IPS DF 19.7 (cell line): ENCODE results near the gene SLC38A5.

Experiments used
- DNase-seq: peaks from one replicate; pipeline ENCODE4 v3.0.0-alpha.2; 2013; ENCODE audit warnings: low read depth, low spot score

The SLC38A5 gene

GRCh38 chrX:48491809-48492208, 21.7 kb upstream of the SLC38A5 start:
- DNase-seq = no peak

DNA sequence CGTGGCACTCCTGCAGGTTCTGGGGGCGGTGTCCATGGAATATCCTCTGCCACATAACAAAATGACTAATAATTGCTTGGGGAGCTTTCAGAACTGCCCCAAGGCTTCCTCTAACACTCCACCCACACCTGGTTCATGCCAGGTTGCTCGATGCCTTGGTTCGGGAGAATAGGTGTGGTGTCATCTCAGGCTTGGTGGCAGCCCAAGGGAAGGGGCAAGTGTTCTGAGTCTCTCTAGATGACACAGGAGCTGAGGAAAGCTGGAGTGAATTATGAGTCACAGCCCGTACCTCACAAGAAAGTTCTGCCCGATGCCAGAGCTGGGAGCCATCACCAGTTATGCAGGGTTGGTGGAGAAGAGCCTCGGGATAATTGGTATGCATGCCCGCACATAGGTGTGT, 20.6 kb upstream of the SLC38A5 start:
- no peak for DNase-seq

DNA sequence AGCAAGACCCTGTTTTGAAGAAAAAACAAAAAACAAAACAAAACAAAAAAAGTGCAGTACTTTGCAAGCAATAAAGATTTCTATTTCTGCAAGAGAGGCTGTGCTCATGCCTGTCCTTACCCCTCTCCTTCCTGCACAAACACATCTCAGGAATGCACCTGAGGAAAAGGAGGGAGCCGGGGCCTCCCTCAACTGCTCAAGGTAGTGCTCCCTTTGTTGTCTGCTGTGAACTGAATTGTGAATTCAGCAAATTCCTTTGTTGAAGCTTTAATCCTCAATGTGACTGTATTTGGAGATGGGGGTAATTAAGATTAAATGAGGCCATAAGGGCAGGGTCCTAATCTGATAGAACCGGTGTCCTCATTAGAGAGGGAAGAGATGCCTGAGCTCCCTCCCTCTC, 19.8 kb upstream of the SLC38A5 start:
- no peak for DNase-seq

DNA sequence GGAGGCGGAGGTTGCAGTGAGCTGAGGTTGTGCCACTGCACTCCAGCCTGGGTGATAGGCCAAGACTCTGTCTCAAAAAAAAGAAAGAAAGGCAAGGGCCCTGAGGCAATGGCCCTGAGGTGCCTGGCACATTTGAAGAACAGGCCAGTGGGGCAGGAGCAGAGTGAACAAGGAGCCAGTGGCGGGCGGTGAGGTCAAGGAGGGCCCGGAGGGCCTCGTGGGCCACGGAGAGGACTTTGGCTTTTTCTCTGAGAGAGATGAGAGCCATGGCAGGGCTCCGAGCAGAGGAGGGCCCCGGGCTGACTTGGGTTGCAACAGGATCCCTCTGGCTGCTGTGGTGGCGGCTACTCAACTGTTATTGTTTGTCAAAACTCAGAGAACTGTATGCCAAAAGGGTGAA, 19.2 kb upstream of the SLC38A5 start:
- no peak for DNase-seq

- DNase-seq = no peak
Observed at GRCh38 chrX:48488034-48488433, 18.0 kb upstream of the SLC38A5 start.

DNA sequence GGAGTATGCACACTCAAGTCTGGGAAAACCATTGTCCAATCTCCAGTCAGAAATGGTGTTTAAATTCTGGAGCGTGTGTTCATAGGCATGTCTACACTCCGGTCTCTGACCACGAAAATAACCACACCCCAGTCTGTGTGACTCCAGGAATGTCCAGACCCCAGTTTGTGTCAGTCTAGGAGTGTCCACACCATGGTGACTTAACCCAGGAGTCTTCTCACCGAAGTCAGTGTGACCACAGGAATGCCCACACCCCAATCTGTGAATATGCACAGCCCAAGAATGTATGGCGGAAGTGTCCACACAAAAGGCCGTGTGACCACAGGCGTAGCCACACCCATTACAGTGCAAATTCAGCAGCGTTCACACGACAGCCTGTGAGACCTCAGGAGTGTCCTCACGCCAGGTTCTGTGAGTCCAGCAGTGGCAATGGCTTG, 17.3 kb upstream of the SLC38A5 start:
- DNase-seq = no peak

DNA sequence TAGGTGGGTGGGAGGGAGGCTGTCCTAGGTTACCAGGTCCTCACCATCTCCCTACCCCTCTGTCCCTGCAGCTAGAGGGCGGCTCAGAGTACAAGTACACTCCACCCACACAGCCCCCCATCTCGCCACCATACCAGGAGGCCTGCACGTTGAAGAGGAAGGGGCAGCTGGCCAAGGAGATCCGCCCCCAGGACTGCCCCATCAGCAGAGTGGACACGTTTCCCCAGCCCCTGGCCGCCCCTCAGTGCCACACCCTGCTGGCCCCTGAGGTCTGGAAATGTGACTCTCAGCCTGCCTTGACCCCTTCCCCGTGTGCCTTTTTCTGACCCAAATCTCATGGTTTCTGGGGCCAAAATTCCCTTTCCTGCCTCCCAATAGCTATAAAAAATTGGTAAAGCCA, 12.5 kb upstream of the SLC38A5 start:
- no peak for DNase-seq

- no peak for DNase-seq
Observed at GRCh38 chrX:48480583-48480982, 10.5 kb upstream of the SLC38A5 start.

GRCh38 chrX:48480142-48480541, 10.1 kb upstream of the SLC38A5 start:
- DNase-seq = no peak

- no peak for DNase-seq
Observed at GRCh38 chrX:48478806-48479205, 8.7 kb upstream of the SLC38A5 start.

GRCh38 chrX:48477960-48478755, 8.1 kb upstream of the SLC38A5 start:
- no peak for DNase-seq

DNA sequence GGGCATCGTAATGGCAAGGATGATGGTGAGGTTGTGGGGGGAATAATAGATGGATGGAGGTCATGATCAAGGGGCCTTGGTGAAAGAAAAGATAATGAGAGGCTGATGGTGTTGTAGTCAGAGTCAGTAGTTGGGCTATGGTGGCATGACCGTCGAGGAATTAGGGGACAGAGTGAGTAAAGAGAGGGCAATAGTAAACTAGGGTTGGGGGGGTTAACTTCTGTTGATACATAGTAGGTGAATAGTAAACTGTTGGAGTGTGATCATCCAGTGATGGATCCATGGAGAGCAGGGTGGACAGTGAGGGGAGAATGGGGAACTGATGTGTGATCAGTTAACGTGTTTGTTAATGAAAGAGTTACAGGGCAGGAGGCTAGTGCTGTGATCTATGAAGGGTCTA, 6.9 kb upstream of the SLC38A5 start:
- DNase-seq = no peak

GRCh38 chrX:48475774-48476577, 5.9 kb upstream of the SLC38A5 start, which contains the start of gene FTSJ1:
FTSJ1 (plus strand) TSS chrX:48476199; CDS start chrX:48478048, 1,849 bp downstream.
- peak; percentile 40 for DNase-seq

DNA sequence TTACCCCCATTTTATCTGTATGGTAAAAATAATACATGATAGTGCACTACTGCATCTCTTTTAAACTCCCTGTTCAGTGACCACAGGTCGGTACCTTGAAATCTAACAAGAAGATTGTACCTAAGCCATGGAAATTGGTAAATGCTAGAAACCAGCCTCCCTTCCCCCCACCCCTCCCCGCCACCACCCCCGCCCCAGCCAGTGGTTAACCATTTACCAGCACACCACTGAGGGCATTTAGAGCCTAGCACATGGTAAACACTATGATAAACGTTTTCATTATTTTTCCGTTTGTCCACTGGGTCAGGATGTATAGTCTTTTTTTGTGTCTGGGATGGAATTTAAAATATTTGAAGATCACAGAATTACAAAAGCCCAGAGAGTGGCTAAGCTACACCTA, 5.2 kb upstream of the SLC38A5 start:
- DNase-seq = no peak

GRCh38 chrX:48474581-48474980, 4.5 kb upstream of the SLC38A5 start:
- no peak for DNase-seq

DNA sequence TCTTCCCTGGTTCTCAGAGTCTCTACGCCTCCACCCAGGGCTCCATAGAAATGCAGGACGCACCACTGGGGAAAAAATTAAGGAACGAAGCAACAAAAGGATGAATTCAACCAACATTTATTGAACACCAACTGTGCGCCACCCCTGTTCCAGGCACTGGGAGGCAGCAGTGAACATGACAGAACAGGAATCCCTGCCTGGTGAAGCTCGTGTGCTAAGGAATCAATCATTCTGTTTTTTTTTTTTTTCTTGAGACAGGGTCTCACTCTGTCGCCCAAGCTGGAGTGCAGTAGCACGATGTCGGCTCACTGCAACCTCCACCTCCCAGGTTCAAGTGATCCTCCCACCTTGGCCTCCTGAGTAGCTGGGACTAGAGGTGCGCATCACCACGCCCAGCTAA, 4.1 kb upstream of the SLC38A5 start:
- no peak for DNase-seq

DNA sequence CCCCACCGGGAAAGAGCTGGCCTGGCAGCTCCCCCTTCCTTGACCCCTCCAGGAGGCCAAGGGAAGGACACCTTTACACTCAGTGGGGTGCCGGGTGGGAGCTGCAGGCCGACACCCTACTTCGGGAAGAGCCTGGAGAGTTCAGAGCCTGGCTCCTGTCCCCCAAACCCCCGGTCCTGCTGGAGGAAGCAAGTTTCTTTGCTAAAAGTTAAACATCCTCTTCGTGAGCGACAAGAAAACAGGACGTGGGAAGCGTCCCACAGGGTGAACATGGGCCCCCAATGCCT, 3.6 kb upstream of the SLC38A5 start:
- DNase-seq = no peak

- no peak for DNase-seq
Observed at GRCh38 chrX:48472851-48473703, 3.0 kb upstream of the SLC38A5 start.

DNA sequence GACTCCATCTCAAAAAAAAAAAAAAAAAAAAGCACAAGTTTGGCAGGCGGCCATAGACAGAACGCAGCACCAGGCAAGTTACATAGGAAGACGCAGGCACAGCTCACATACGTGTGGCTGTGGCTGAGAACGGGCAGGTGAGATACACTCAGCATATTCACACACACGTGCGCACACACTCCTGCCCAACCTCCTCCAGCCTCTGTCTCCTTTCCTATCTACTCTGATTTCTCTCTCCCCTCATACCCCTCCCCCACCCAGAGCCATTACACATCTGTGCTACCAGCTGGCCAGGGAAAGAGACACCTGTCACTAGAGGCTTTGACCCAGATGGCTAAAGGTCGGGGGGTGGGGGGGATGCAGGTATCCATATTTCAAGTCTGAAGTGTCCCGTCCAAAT, 2.2 kb upstream of the SLC38A5 start:
- no peak for DNase-seq

- DNase-seq = no peak
Observed at GRCh38 chrX:48471504-48471903, 1.4 kb upstream of the SLC38A5 start.

DNA sequence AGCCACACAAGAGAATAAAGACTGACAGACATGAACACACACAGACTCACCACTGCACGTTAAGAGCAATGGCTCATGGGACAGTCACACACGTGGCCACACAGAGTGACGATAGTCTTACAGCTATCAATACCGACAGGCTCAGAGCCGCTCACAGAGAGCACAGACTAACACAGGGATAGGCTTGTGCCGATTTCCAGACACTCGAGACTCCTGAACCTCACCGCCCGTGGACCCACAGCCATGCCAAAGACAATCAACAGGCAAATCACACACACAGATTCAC, 716 bp upstream of the SLC38A5 start:
- DNase-seq = no peak
